BE2C (cell line): Measurements from ENCODE around the gene MYL5.

ENCODE experiments used
- DNase-seq: peaks from one replicate; pipeline ENCODE4 v3.0.0-alpha.2; 2020
- H3K27me3 ChIP-seq: fragments of 250-450 bp; sonication (Bioruptor Pico); 2 replicates; pipeline ENCODE4 v1.5.1; 2020; ENCODE audit warnings: mild to moderate bottlenecking
- H3K36me3 ChIP-seq: fragments of 250-450 bp; sonication (Bioruptor Pico); 2 replicates; pipeline ENCODE4 v1.5.1; 2020; ENCODE audit warnings: mild to moderate bottlenecking
- H3K4me1 ChIP-seq: fragments of 250-450 bp; sonication (Bioruptor Pico); 2 replicates; pipeline ENCODE4 v1.5.1; 2020
- H3K4me3 ChIP-seq: 2 replicates; pipeline ENCODE4 v1.5.1; 2011; ENCODE audit warnings: low read depth, low read length
- H3K9me3 ChIP-seq: fragments of 250-450 bp; sonication (Bioruptor Pico); 2 replicates; pipeline ENCODE4 v1.5.1; 2020
- TF ChIP-seq, protein P1 (sequence below): IDR thresholded peaks from 2 replicates; pipeline ENCODE4 v1.5.1; 2012; ENCODE audit warnings: mild to moderate bottlenecking, low read depth, low read length

The MYL5 gene

DNA sequence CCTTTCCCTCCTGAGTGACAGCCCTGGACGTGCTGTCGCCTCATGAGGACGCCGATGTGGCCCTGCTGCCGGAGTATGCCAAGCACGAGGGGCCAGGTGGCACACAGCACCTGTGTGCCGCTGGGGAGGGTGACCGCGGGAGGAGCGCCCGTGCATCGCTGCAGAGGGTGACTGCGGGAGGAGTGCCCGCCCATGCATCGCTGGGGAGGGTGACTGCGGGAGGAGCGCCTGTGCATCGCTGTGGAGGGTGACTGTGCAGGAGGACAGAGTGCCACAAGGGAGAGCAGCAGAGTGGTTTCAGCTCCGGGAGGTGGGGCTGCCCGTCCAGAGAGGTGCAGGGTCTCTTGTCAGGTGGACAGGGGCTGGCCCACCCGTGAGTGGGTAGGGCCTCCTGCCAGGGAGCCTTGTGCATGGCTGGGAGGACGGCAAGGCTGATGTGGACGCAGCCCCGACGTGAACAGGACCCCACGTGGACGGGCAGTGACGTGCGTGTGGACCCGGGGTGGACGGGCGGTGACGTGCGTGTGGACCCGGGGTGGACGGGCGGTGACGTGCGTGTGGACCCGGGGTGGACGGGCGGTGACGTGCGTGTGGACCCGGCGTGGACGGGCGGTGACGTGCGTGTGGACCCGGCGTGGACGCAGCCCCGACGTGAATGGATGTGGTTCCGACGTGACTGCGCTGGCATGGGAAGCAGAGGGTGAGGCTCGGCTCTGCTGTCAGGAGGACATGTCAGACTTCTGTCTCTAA is 45.9 kb downstream of the MYL5 start:
- no peak for DNase-seq
- Histone ChIP-seq H3K4me1 (no peaks in the 10 kb centered on the region), H3K36me3 (peaks cover 7% of the 10 kb centered on the region; the same call in 1 of the 2 replicates), H3K27me3 (no peaks in the 10 kb centered on the region), H3K4me3 (no peak overlapping the region), H3K9me3 (no peaks in the 10 kb centered on the region)
- TF ChIP-seq, protein P1, sequence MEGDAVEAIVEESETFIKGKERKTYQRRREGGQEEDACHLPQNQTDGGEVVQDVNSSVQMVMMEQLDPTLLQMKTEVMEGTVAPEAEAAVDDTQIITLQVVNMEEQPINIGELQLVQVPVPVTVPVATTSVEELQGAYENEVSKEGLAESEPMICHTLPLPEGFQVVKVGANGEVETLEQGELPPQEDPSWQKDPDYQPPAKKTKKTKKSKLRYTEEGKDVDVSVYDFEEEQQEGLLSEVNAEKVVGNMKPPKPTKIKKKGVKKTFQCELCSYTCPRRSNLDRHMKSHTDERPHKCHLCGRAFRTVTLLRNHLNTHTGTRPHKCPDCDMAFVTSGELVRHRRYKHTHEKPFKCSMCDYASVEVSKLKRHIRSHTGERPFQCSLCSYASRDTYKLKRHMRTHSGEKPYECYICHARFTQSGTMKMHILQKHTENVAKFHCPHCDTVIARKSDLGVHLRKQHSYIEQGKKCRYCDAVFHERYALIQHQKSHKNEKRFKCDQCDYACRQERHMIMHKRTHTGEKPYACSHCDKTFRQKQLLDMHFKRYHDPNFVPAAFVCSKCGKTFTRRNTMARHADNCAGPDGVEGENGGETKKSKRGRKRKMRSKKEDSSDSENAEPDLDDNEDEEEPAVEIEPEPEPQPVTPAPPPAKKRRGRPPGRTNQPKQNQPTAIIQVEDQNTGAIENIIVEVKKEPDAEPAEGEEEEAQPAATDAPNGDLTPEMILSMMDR, result no peak

DNA sequence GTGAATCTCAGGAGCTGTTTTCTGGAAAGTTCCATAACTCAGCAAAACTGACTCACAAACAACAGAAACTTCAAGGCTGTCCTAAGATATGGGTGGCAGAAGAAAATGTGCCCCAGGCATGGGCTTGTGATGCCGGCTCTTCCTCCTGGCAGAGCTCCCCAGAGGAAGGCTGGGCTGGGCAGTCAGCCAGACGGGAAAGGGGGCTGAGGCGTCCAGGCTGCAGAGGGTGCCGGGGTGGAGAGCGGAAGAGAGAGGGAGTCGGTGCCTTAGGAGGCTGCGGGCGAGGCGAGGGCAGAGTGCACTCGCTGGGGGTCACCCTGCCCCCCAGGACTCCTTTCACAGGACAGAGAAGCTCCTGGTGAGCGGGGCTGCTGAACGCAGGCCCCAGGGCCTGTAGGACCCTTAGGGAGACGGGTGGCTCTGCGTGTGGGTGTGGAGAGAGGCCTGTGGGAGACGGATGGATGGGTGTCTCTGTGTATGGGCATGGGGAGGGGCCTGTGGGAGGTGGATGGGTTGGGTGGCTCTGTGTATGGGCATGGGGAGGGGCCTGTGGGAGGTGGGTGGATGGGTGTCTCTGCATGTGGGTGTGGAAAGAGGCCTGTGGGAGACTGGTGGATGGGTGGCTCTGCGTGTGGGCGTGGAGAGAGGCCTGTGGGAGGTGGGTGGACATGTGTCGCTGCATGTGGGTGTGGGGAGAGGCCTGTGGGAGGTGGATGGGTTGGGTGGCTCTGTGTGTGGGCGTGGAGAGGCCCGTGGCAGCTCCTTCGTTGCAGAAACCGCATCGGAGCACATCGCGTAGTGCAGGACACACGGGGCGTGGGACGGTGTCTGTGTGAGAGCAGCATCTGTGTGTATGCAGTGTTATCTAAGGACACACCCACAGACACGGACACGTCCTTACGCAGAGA is 47.2 kb downstream of the MYL5 start:
- Histone ChIP-seq H3K4me3 (no peak overlapping the region), H3K36me3 (peaks cover 7% of the 10 kb centered on the region; the same call in 1 of the 2 replicates), H3K9me3 (no peaks in the 10 kb centered on the region), H3K27me3 (no peaks in the 10 kb centered on the region), H3K4me1 (no peaks in the 10 kb centered on the region)
- TF ChIP-seq, protein P1, result no peak
- DNase-seq, result no peak

DNA sequence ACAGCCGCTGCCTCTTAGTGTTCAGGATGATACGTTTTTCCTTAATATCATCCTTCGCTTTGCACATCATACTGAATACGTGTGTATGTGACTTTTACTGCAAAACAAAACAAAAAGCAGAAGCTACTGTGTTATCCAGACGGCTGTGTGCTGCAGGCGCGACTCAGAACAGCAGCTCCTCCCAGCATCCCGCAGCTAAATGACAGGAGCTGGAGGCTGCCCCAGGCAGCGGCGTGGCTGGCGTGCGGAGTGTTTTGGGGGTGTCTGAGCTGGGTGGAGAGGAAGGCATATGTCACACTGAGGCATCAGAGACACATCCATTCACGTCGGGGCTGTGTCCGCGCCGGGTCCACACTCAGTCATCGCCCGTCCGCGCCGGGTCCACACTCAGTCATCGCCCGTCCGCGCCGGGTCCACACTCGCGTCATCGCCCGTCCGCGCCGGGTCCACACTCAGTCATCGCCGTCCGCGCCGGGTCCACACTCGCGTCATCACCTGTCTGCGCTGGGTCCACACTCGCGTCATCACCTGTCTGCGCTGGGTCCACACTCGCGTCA is 47.9 kb downstream of the MYL5 start:
- Histone ChIP-seq H3K4me3 (no peak overlapping the region), H3K36me3 (peaks cover 7% of the 10 kb centered on the region; the same call in 1 of the 2 replicates), H3K4me1 (no peaks in the 10 kb centered on the region), H3K9me3 (no peaks in the 10 kb centered on the region), H3K27me3 (no peaks in the 10 kb centered on the region)
- no peak for DNase-seq
- TF ChIP-seq, protein P1, result no peak

DNA sequence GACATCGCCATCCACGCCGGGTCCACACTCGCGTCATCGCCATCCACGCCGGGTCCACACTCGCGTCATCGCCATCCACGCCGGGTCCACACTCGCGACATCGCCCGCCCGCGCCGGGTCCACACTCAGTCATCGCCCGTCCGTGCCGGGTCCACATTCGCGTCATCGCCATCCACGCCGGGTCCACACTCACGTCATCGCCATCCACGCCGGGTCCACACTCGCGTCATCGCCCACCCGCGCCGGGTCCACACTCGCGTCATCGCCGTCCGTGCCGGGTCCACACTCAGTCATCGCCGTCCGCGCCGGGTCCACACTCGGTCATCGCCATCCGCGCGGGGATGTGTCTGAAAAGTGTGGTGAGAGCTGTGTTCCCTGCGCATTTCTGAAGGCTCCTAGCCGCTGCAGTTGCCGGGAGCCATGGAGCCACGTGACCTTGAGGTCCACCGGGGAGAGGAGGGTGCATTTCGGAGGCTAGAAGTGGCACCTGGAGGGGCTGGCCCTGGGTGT is 48.6 kb downstream of the MYL5 start:
- no peaks in the 10 kb centered on the region for H3K9me3 ChIP-seq
- H3K4me3 ChIP-seq, result no peak overlapping the region
- TF ChIP-seq, protein P1, result no peak
- no peak for DNase-seq
- H3K27me3 ChIP-seq, result no peaks in the 10 kb centered on the region
- peaks cover 7% of the 10 kb centered on the region; the same call in 1 of the 2 replicates for H3K36me3 ChIP-seq
- H3K4me1 ChIP-seq, result no peaks in the 10 kb centered on the region

DNA sequence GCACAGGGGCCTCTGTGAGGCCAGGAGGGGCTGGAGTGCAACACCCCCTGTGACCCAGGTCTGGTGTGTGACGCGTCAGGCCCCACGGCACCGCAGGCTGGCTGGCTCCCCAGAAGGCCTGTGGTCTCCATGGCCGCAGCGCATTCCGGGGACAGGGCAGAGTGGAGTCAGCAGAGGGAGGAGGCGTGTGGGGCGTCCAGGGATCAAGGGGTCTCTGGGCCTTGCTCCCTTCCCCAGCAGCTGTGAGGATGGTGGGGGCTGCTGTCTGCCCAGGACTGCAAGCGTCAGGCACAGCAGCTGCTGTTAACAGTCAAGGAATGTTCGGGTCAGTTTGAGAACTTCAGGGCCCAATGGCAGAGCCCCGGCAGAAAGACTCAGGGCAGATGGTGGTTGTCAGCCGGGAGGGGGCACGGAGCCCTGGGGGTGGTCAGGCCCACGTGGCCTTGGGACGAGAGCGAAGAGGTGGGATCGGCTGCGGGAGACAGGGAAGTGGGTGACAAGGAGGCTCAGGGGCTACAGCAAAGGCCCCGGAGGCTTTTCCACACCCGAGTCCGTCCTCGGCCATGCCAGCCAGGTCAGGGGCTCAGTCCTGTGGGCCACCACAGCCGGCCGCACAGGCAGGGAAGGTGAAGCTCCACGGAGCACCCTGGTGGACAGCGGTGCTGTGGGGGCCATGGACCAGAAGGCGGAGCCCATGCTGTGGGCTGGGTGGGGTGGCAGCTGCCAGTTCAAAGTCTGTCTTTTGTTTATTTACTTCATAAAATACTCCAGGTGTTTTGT is 49.6 kb downstream of the MYL5 start:
- Histone ChIP-seq H3K4me1 (no peaks in the 10 kb centered on the region), H3K9me3 (no peaks in the 10 kb centered on the region), H3K27me3 (no peaks in the 10 kb centered on the region), H3K36me3 (peaks cover 7% of the 10 kb centered on the region; the same call in 1 of the 2 replicates), H3K4me3 (no peak overlapping the region)
- no peak for DNase-seq
- TF ChIP-seq, protein P1, result no peak
